H9 (cell line): Measurements from ENCODE around the gene DGKG. TPM values are rescaled to one million over a fixed set of nuclear protein-coding genes. Genes with fewer than 3 reads are reported as not detected.

Source experiments
- DNase-seq: peaks from one replicate; pipeline ENCODE4 v3.0.0-alpha.2; 2017
- H2AFZ ChIP-seq: one replicate; pipeline ENCODE4 v1.6.1; 2013; ENCODE audit warnings: mild to moderate bottlenecking, low read length, control low read depth, moderate library complexity
- H2AK5ac ChIP-seq: 2 replicates; pipeline ENCODE4 v1.6.1; 2013; ENCODE audit warnings: low read length, control low read depth, mixed read lengths; ENCODE audit not compliant: insufficient read length
- H2BK120ac ChIP-seq: one replicate; pipeline ENCODE4 v1.6.1; 2013; ENCODE audit warnings: low read depth, mild to moderate bottlenecking, low read length, control low read depth, inconsistent platforms; ENCODE audit not compliant: poor library complexity, severe bottlenecking
- H2BK12ac ChIP-seq: 2 replicates; pipeline ENCODE4 v1.6.1; 2013; ENCODE audit warnings: low read length, control low read depth, mixed read lengths, low read depth; ENCODE audit not compliant: insufficient read length
- H2BK15ac ChIP-seq: 2 replicates; pipeline ENCODE4 v1.6.1; 2013; ENCODE audit warnings: low read depth, low read length, control low read depth
- H2BK20ac ChIP-seq: one replicate; pipeline ENCODE4 v1.6.1; 2013; ENCODE audit warnings: low read depth, mild to moderate bottlenecking, low read length, control low read depth, inconsistent platforms; ENCODE audit not compliant: poor library complexity, severe bottlenecking
- H2BK5ac ChIP-seq: 2 replicates; pipeline ENCODE4 v1.6.1; 2013; ENCODE audit warnings: low read length, control low read depth, mixed read lengths; ENCODE audit not compliant: insufficient read length
- H3K14ac ChIP-seq: 2 replicates; pipeline ENCODE4 v1.6.1; 2013; ENCODE audit warnings: low read length, control low read depth; ENCODE audit not compliant: insufficient read depth
- H3K18ac ChIP-seq: 2 replicates; pipeline ENCODE4 v1.6.1; 2013; ENCODE audit warnings: low read depth, mild to moderate bottlenecking, mixed read lengths, low read length, control low read depth; ENCODE audit not compliant: insufficient read length
- H3K23ac ChIP-seq: 2 replicates; pipeline ENCODE4 v1.6.1; 2013; ENCODE audit warnings: low read length, control low read depth, mixed read lengths, low read depth; ENCODE audit not compliant: insufficient read length
- H3K23me2 ChIP-seq: 2 replicates; pipeline ENCODE4 v1.6.1; 2013; ENCODE audit warnings: low read depth, mild to moderate bottlenecking, mixed read lengths, low read length, control low read depth; ENCODE audit not compliant: insufficient read length, poor library complexity, severe bottlenecking
- H3K27ac ChIP-seq: 2 replicates; pipeline ENCODE4 v1.5.1; 2013; ENCODE audit warnings: low read length, control low read depth, mixed read lengths, low read depth; ENCODE audit not compliant: insufficient read length
- H3K27me3 ChIP-seq: 2 replicates; pipeline ENCODE4 v1.6.1; 2013; ENCODE audit warnings: low read length, control low read depth, inconsistent platforms; ENCODE audit not compliant: insufficient read depth
- H3K4ac ChIP-seq: 2 replicates; pipeline ENCODE4 v1.6.1; 2013; ENCODE audit warnings: low read depth, mild to moderate bottlenecking, control low read depth, inconsistent platforms, low read length, moderate library complexity
- H3K4me1 ChIP-seq: 2 replicates; pipeline ENCODE4 v1.6.1; 2013; ENCODE audit warnings: low read length, control low read depth, inconsistent platforms; ENCODE audit not compliant: insufficient read depth
- H3K4me2 ChIP-seq: 2 replicates; pipeline ENCODE4 v1.6.1; 2013; ENCODE audit warnings: low read length, control low read depth, mixed read lengths; ENCODE audit not compliant: insufficient read length, insufficient read depth
- H3K56ac ChIP-seq: 2 replicates; pipeline ENCODE4 v1.6.1; 2013; ENCODE audit warnings: low read depth, mild to moderate bottlenecking, mixed read lengths, low read length, control low read depth; ENCODE audit not compliant: insufficient read length
- H3K79me1 ChIP-seq: 2 replicates; pipeline ENCODE4 v1.6.1; 2013; ENCODE audit warnings: low read depth, mild to moderate bottlenecking, moderate library complexity, low read length, control low read depth, inconsistent platforms; ENCODE audit not compliant: insufficient read depth, poor library complexity, severe bottlenecking
- H3K79me2 ChIP-seq: 2 replicates; pipeline ENCODE4 v1.6.1; 2013; ENCODE audit warnings: low read length, control low read depth, inconsistent platforms; ENCODE audit not compliant: insufficient read depth
- H3K9ac ChIP-seq: 2 replicates; pipeline ENCODE4 v1.6.1; 2013; ENCODE audit warnings: low read length, control low read depth, mixed read lengths; ENCODE audit not compliant: insufficient read length; ENCODE audit errors: extremely low read depth
- H3K9me3 ChIP-seq: one replicate; pipeline ENCODE4 v1.6.1; 2013; ENCODE audit warnings: low read depth, low read length, inconsistent platforms; ENCODE audit not compliant: control insufficient read depth
- H3T11ph ChIP-seq: one replicate; pipeline ENCODE4 v1.6.1; 2013; ENCODE audit warnings: mild to moderate bottlenecking, low read length, control low read depth, inconsistent platforms
- H4K20me1 ChIP-seq: one replicate; pipeline ENCODE4 v1.6.1; 2013; ENCODE audit not compliant: control insufficient read depth, insufficient read length, insufficient read depth
- H4K5ac ChIP-seq: 2 replicates; pipeline ENCODE4 v1.6.1; 2013; ENCODE audit warnings: low read depth, mild to moderate bottlenecking, mixed read lengths, low read length, control low read depth; ENCODE audit not compliant: insufficient read length
- H4K8ac ChIP-seq: replicated peaks from 2 replicates; pipeline ENCODE4 v1.6.1; 2013; ENCODE audit warnings: low read length, control low read depth, mixed read lengths, low read depth; ENCODE audit not compliant: insufficient read length
- H4K91ac ChIP-seq: 2 replicates; pipeline ENCODE4 v1.6.1; 2013; ENCODE audit warnings: low read depth, mild to moderate bottlenecking, moderate library complexity, mixed read lengths, low read length, control low read depth; ENCODE audit not compliant: insufficient read length
- H3K27ac Mint-ChIP-seq, 3 experiments: 2 replicates in 2 of 3; 3 replicates in 1 of 3; pipeline ENCODE4 v1.8.0; 2020 to 2021; ENCODE audit warnings: mixed read lengths in 3 of 3, mild to moderate bottlenecking in 1 of 3, moderate library complexity in 1 of 3
- H3K27me3 Mint-ChIP-seq: 2 replicates; pipeline ENCODE4 v1.8.0; 2021; ENCODE audit warnings: low read depth, mild to moderate bottlenecking, moderate library complexity, mixed read lengths
- H3K36me3 Mint-ChIP-seq, 3 experiments: 2 replicates in 2 of 3; 3 replicates in 1 of 3; pipeline ENCODE4 v1.8.0; 2020 to 2021; ENCODE audit warnings: low read depth in 3 of 3, mixed read lengths in 3 of 3; ENCODE audit not compliant: insufficient read depth in 1 of 3
- H3K4me1 Mint-ChIP-seq, 2 experiments: 2 replicates each; pipeline ENCODE4 v1.8.0; 2020; ENCODE audit warnings: mixed read lengths in 2 of 2
- H3K4me3 Mint-ChIP-seq, 2 experiments: 2 replicates in 1 of 2; 3 replicates in 1 of 2; pipeline ENCODE4 v1.8.0; 2020 to 2021; ENCODE audit warnings: mild to moderate bottlenecking in 2 of 2, mixed read lengths in 2 of 2, moderate library complexity in 1 of 2
- H3K9me3 Mint-ChIP-seq, 2 experiments: 2 replicates in 1 of 2; 3 replicates in 1 of 2; pipeline ENCODE4 v1.8.0; 2020; ENCODE audit warnings: mild to moderate bottlenecking in 2 of 2, mixed read lengths in 2 of 2, moderate library complexity in 1 of 2
- CTCF ChIP-seq: fragments of 200-600 bp; sonication (generic); conservative IDR thresholded peaks from 3 replicates; pipeline ENCODE4 v1.8.0; 2021; ENCODE audit warnings: antibody characterized with exemption, mild to moderate bottlenecking
- WGBS: extraction: QIAGEN DNeasy Blood & Tissue Kit; methylation state at CpG from one replicate; pipeline ENCODE4 v1.1.7; 2013; ENCODE audit warnings: missing lambda C conversion rate, low lambda C conversion rate, mixed read lengths; ENCODE audit not compliant: insufficient read length; ENCODE audit errors: extremely low coverage; 5-methylcytosine and 5-hydroxymethylcytosine counted together
- total RNA-seq: library from RNA; stranded (reverse); gene quantifications from 2 replicates; pipeline ENCODE4 v1.2.1, GENCODE V29; 2021

The DGKG gene
- total RNA-seq, 1 experiment from 2014 or later, result not detected

DNA sequence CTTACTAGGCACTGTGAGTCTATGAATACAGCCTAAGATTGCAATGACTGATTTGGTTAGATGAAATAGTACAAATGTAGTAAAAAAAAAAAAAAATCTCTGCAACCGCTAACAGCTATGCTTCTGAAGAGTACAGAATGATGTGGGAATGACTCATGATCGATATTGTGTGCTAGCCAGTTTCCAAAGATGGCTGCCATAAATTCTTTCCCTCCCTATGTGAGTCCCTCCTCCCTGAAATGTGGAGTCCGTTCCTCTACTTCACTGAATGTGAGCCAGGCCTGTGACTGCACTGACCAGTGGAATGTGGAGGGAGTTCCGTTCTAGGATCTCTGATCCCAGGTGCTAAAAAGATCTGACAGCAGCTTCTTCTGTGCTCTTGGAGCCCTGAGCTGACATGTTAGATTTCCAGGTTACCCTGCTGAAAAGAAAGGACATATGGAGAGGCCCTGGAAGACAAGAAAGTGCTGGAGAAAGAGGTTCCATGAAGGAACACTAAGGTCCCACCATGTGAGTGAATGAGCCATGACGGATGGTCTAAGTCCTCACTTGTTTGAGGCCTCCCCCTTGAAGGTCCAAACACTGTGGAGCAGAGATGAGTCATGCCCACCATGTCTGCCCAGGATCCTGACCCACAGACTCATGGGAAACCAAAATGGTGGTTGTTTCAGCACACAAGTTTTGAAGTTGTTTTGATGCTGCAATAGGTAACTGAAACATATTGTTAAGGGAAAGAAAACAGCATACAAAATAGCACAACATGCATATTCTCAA, 46.3 kb downstream of the DGKG start:
- H3K4me1 Mint-ChIP-seq, result peaks cover 4 to 14% of the 10 kb centered on the region in 2 experiments

More for the DNA sequence above, 46.3 kb downstream of the DGKG start:
- H3K27me3 ChIP-seq, result no peaks in the 10 kb centered on the region
- no peak overlapping the region for H2BK12ac ChIP-seq
- no peaks in the 10 kb centered on the region for H3K9me3 Mint-ChIP-seq
- no peak overlapping the region for H3K4me3 Mint-ChIP-seq
- no peak overlapping the region for H4K8ac ChIP-seq
- no peak overlapping the region for H2AFZ ChIP-seq
- no peaks in the 10 kb centered on the region for H3K9me3 ChIP-seq
- no CpG with 5 or more reads among the region's 5 CpGs for WGBS
- no peak overlapping the region for H4K5ac ChIP-seq
- H2BK120ac ChIP-seq, result no peak overlapping the region
- DNase-seq, result no peak
- no peak overlapping the region for H2BK20ac ChIP-seq
- H3K36me3 Mint-ChIP-seq, result no peaks in the 10 kb centered on the region
- no peak overlapping the region for H3K18ac ChIP-seq
- H3K23ac ChIP-seq, result no peak overlapping the region
- H3K27me3 Mint-ChIP-seq, result peaks cover 3% of the 10 kb centered on the region
- no peaks in the 10 kb centered on the region for H3K79me2 ChIP-seq
- no peaks in the 10 kb centered on the region for H4K20me1 ChIP-seq
- no peaks in the 10 kb centered on the region for H3K79me1 ChIP-seq
- no peak overlapping the region for H3K4me2 ChIP-seq
- no peak overlapping the region for H3T11ph ChIP-seq
- no peak for TF ChIP-seq CTCF
- H3K4me1 ChIP-seq, result no peaks in the 10 kb centered on the region; the same call in 1 of the 2 replicates
- no peak overlapping the region for H3K14ac ChIP-seq
- no peak overlapping the region for H2BK5ac ChIP-seq
- H3K27ac Mint-ChIP-seq, result no peak overlapping the region
- no peak overlapping the region for H2AK5ac ChIP-seq
- H3K23me2 ChIP-seq, result no peaks in the 10 kb centered on the region
- H3K9ac ChIP-seq, result no peak overlapping the region
- no peak overlapping the region for H3K27ac ChIP-seq
- H2BK15ac ChIP-seq, result no peak overlapping the region
- no peak overlapping the region for H3K4ac ChIP-seq
- no peak overlapping the region for H3K56ac ChIP-seq
- H4K91ac ChIP-seq, result no peak overlapping the region
